ENCODE data around the gene BLOC1S1.
"Not testable (repeated sequence)": the region's sequence is repeated elsewhere in the genome, so short reads cannot be mapped to it uniquely, and the experiment has no call there.

BLOC1S1 gene

DNA sequence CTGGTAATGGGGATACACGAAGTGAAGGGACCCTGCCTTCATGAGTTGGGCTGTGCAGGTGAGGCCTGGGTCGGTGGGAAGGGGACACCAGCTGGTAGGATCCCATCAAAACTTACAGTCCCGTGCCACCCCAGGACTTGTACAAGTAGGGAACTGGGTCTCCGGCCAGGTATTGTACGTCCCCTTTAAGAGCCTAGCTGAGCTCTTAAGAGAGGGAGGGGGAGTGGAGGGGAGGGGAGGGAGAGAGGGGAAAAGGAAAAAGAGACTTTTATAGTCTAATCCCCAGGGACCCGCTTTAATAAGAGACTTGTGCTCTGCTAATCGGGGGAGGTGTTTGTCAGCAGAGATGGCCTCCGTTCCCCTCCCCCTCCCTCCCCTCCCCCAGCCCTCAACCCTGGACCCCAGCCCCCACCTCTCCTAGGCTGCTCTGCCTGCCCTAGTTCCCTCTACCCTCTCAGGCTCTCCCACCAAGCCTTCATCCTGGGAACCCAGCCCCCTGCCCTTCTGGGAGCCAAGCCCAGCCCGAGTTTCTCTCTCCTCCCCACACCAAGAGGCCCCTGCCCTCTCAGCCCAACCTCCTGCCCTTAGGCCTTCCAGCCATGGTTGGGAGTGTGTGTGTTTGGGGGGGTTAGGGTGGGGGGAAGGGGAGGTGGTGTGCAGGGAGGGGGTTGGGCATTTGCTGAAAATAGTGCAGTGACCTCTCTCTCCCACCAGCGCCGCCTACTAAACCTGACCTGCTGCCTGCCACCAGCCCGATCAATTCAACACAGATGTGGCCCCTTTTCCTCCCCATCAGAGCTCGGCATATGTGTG lies 29.7 kb downstream of the BLOC1S1 start:
- DNase-seq: no peak

DNA sequence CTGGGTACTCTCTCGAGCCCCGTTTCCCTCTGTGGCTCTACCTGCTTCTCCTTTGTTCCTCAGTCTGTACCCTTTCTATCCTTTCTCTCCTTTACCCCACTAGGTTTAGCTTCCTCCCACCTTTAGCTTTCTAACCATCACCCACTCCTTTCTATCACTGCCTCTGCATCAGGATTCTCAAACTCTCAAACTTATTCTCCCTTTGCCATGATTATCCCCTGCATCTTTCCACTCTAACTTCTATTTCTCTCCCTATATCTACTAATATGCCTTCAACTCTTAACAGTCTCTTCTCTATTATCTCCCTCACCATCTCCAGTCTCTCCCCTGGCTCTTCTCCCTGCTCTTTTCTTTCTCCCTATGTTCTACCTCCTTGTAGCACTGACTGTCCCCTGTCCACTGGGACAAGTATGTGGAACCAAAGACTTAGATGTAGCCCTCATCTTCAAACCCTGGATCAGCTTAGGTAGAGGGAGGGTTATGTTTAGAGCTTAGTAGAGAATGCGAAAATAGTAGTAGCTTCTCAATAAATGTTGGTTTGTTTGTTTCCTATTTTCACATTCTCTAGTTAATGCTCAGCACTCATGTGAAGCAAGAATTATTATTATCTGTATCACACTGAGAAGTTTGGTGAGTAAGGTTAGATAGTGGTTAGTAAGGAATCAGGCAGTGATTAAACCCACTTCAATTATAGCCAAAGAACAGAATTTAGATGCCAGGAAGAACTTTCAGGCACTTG lies 30.5 kb downstream of the BLOC1S1 start:
- DNase-seq: no peak

- no peak for DNase-seq
Measured at GRCh38 chr12:55746913-55747231, 31.0 kb downstream of the BLOC1S1 start.

DNA sequence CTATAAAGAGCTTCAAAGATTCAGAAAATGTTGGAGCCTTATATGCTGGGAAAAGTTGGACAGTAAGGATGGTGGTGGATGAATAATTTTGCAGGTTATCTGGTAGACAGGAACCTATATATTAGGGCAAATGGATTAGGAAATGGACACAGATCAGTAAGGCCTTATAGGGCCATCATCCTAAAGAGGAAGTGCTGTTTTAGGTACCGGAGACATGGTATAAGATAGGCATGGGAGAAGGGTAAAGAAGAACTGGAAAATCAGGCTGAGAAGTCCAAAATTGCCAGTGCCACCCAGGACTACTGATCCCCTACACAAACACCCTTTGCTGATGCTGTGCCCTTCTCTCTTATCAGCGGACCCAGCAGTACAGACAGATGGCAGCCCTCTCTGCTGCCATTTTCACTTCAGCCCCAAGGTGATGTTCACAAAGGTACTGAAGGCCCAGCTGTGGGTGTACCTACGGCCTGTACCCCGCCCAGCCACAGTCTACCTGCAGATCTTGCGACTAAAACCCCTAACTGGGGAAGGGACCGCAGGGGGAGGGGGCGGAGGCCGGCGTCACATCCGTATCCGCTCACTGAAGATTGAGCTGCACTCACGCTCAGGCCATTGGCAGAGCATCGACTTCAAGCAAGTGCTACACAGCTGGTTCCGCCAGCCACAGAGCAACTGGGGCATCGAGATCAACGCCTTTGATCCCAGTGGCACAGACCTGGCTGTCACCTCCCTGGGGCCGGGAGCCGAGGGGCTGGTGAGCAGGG lies 32.6 kb downstream of the BLOC1S1 start:
- DNase-seq: no peak

GRCh38 chr12:55755246-55755645 lies 39.4 kb downstream of the BLOC1S1 start:
- no peak for DNase-seq

DNA sequence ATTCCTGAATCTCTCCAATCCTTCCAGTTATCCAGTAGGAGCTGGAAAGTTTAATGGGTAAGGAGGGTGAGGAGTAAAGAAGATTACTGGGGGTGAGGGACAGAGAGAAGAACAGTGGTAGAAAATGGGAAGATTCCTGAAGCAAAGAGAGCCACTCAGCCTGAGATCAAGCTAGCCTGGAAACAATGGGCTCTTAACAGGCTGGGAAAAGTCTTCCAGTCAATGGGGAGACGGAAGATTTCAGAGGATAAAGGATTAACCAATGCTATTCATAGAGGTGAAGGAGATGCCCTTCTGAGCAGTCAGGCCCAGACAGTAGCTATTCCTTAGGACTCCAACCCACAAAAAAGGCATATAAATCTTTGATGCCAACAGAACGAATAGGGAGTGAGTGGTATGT lies 41.9 kb downstream of the BLOC1S1 start:
- DNase-seq: no peak

DNA sequence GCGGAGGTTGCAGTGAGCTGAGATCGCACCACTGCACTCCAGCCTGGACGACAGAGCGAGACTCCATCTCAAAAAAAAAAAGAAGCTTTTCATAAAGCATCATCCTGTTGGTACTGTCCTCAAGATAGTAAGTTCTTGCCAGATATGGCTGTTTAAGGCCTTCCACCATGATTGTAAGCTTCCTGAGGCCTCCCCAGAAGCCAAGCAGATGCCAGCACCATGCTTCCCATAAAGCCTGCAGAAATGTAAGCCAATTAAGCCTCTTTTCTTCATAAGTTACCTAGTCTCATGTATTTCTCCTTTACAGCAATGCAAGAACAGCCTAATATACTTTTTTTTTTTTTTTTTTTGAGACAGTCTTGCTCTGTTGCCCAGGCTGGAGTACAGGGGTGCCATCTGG lies 42.7 kb downstream of the BLOC1S1 start:
- not testable (repeated sequence) for DNase-seq

DNA sequence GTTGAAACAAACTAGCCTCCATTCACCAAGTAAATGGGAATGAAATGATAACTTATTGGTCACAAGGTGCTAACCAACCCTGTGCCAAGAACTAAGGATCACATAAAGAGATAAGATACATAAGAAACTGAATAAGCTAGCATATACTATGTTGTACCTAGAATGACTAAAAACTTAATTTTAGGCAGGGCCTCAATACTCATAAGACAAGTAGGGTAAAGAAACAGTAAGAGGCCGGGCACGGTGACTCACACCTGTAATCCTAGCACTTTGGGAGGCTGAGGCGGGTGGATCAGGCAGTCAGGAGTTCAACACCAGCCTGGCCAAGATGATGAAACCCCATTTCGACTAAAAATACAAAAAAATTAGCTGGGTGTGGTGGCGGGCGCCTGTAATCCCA lies 44.8 kb downstream of the BLOC1S1 start:
- no peak for DNase-seq

DNA sequence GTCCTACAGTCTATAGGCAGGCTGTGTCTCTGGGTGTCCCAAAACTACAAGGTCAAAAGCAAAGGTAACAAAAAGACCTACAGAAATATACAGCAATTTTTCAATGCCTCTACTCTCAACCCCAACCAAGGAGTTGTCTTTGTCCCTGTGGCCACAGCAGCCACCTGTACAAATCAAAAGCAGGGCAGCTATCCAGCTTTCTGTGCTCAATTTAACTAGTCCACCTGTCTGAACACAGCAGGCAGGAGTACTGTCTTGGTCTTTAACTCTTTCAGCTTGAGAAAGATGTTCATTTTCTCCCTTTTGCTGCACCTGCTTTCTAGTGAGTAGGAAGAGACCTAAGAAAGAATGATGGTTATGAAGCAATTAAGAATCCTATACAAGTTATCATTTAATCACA lies 46.8 kb downstream of the BLOC1S1 start:
- no peak for DNase-seq

- no peak for DNase-seq
Measured at GRCh38 chr12:55765736-55766290, 50.0 kb downstream of the BLOC1S1 start.

- DNase-seq: no peak
Measured at GRCh38 chr12:55767156-55767555, 51.3 kb downstream of the BLOC1S1 start.
